Lung (tissue), 12 donors: ENCODE results near the gene SLC6A6. TPM values are rescaled to one million over a fixed set of nuclear protein-coding genes. Genes with fewer than 3 reads are reported as not detected.

Source experiments
- ATAC-seq: fragments of 200-7000 bp; cut with Tn5 transposase; one replicate; pipeline ENCODE4 v1.9.1; 2020; ENCODE audit warnings: moderate number of reproducible peaks; ENCODE audit not compliant: insufficient read depth, low FRiP score
- DNase-seq, 3 donors: peaks; one replicate each; pipeline ENCODE4 v3.0.0-alpha.2; 2013 to 2017
- H3K27ac ChIP-seq, 2 donors: one replicate each; pipeline ENCODE4 v1.5.1; 2013; ENCODE audit warnings: mild to moderate bottlenecking in 2 of 2, moderate library complexity in 2 of 2, control low read depth in 1 of 2, inconsistent platforms in 1 of 2, low read depth in 1 of 2, low read length in 1 of 2
- H3K27me3 ChIP-seq, 3 donors: one replicate each; pipeline ENCODE4 v1.5.1; 2013; ENCODE audit warnings: low read length in 2 of 3; ENCODE audit not compliant: control insufficient read depth in 3 of 3, insufficient read depth in 3 of 3
- H3K36me3 ChIP-seq, 4 donors: one replicate each; pipeline ENCODE4 v1.5.1; 2013; ENCODE audit warnings: low read length in 4 of 4, mild to moderate bottlenecking in 1 of 4, moderate library complexity in 1 of 4; ENCODE audit not compliant: control insufficient read depth in 4 of 4, insufficient read depth in 4 of 4
- H3K4me1 ChIP-seq, 5 donors: one replicate each; pipeline ENCODE4 v1.5.1; 2013; ENCODE audit warnings: low read length in 5 of 5, mild to moderate bottlenecking in 2 of 5, moderate library complexity in 1 of 5; ENCODE audit not compliant: control insufficient read depth in 5 of 5, insufficient read depth in 5 of 5
- H3K4me3 ChIP-seq: one replicate; pipeline ENCODE4 v1.5.1; 2013; ENCODE audit warnings: mild to moderate bottlenecking, control low read depth, moderate library complexity
- H3K9ac ChIP-seq, 2 donors: one replicate each; pipeline ENCODE4 v1.5.1; 2013; ENCODE audit warnings: low read length in 2 of 2, control low read depth in 1 of 2; ENCODE audit not compliant: insufficient read depth in 1 of 2
- H3K9me3 ChIP-seq, 4 donors: one replicate each; pipeline ENCODE4 v1.5.1; 2013; ENCODE audit warnings: low read length in 3 of 4, mild to moderate bottlenecking in 1 of 4, moderate library complexity in 1 of 4; ENCODE audit not compliant: control insufficient read depth in 4 of 4, insufficient read depth in 3 of 4
- CTCF ChIP-seq: IDR thresholded peaks from 2 replicates; pipeline ENCODE4 v1.5.1; 2012; ENCODE audit warnings: mild to moderate bottlenecking; ENCODE audit errors: control extremely low read depth, extremely low read depth
- WGBS, 2 donors: extraction: QIAGEN DNeasy Blood & Tissue Kit; methylation state at CpG; one replicate each; pipeline ENCODE4 v1.1.7; 2013; 5-methylcytosine and 5-hydroxymethylcytosine counted together
- polyA plus RNA-seq, 2 donors: library from polyadenylated mRNA; stranded (reverse); fragments of 200-250 nt; gene quantifications; one replicate each; pipeline ENCODE4 v1.2.1, GENCODE V29; 2013
- total RNA-seq, 2 donors: library from RNA; depleted of rRNA in 1 of 2; stranded (reverse); fragments of >200 nt in 1 of 2; gene quantifications; one replicate each; pipeline ENCODE4 v1.2.1, GENCODE V29; 2014 to 2021
- donor health status: control.
- donor health status: control.
- donor health status: Bipolar disorder and iron deficiency.
- donor health status: healthy.
- donor health status: DM: yes; HTN: yes; CAD: no.

SLC6A6 gene
- total and polyA plus RNA-seq, 4 donors: 16.1 to 96.3 (median 57.4) TPM

GRCh38 chr3:14410503-14411165 is 8.2 kb downstream of the SLC6A6 start:
- no peak overlapping the region for H3K4me3 ChIP-seq
- H3K36me3 ChIP-seq: peaks cover 0 to 6% (median 2%) of the 10 kb centered on the region in 4 donors
- H3K27ac ChIP-seq: peak overlapping the region in 1 of 2 donors; percentile 77
- no peaks in the 10 kb centered on the region for H3K27me3 ChIP-seq
- H3K9ac ChIP-seq: no peak overlapping the region
- H3K9me3 ChIP-seq: no peaks in the 10 kb centered on the region
- WGBS, 2 donors: 36 to 61% methylated on average over 6 of the region's 6 CpGs
- ATAC-seq: peak; percentile 82
- TF ChIP-seq CTCF: no peak
- no peak for DNase-seq
- H3K4me1 ChIP-seq: peaks cover 0 to 20% (median 13%) of the 10 kb centered on the region in 5 donors

- peaks cover 0 to 17% (median 11%) of the 10 kb centered on the region in 5 donors for H3K4me1 ChIP-seq
- H3K27me3 ChIP-seq: no peaks in the 10 kb centered on the region
- no peak overlapping the region for H3K9ac ChIP-seq
- TF ChIP-seq CTCF: no peak
- WGBS, 2 donors: 64 to 67% methylated on average over 9 of the region's 9 CpGs
- H3K9me3 ChIP-seq: no peaks in the 10 kb centered on the region
- H3K27ac ChIP-seq: peak overlapping the region in 1 of 2 donors; percentile 77
- peaks cover 0 to 6% (median 2%) of the 10 kb centered on the region in 4 donors for H3K36me3 ChIP-seq
- peak; percentile 56 to 80 (median 76) for DNase-seq
- peak; percentile 56 for ATAC-seq
- H3K4me3 ChIP-seq: no peak overlapping the region
Measured at GRCh38 chr3:14411166-14411526, 8.7 kb downstream of the SLC6A6 start.

- Histone ChIP-seq H3K27ac (peak overlapping the region in 1 of 2 donors; percentile 77), H3K4me3 (no peak overlapping the region), H3K9me3 (no peaks in the 10 kb centered on the region), H3K9ac (no peak overlapping the region), H3K27me3 (no peaks in the 10 kb centered on the region), H3K4me1 (peaks cover 0 to 17% (median 11%) of the 10 kb centered on the region in 5 donors), H3K36me3 (peaks cover 0 to 6% (median 2%) of the 10 kb centered on the region in 4 donors)
- TF ChIP-seq CTCF: no peak
- no peak for DNase-seq
- no peak for ATAC-seq
- WGBS, 2 donors: 87% methylated on average over 7 of the region's 7 CpGs
Measured at GRCh38 chr3:14411988-14412387, 9.6 kb downstream of the SLC6A6 start.
